GM12875 (cell line): ENCODE measurements around the gene SLC16A5.

Source experiments
- H3K4me3 ChIP-seq: one replicate; pipeline ENCODE4 v1.5.1; 2011; ENCODE audit warnings: low read depth, low read length, control low read depth
- TF ChIP-seq, protein P1 (sequence below): IDR thresholded peaks from 2 replicates; pipeline ENCODE4 v1.5.1; 2011; ENCODE audit warnings: low read depth, mild to moderate bottlenecking, control low read depth, inconsistent platforms, low read length, moderate library complexity, borderline replicate concordance; ENCODE audit not compliant: insufficient read depth

The SLC16A5 gene

GRCh38 chr17:75060434-75061054 is 27.2 kb upstream of the SLC16A5 start:
- H3K4me3 ChIP-seq: no peak overlapping the region
- TF ChIP-seq, protein P1, sequence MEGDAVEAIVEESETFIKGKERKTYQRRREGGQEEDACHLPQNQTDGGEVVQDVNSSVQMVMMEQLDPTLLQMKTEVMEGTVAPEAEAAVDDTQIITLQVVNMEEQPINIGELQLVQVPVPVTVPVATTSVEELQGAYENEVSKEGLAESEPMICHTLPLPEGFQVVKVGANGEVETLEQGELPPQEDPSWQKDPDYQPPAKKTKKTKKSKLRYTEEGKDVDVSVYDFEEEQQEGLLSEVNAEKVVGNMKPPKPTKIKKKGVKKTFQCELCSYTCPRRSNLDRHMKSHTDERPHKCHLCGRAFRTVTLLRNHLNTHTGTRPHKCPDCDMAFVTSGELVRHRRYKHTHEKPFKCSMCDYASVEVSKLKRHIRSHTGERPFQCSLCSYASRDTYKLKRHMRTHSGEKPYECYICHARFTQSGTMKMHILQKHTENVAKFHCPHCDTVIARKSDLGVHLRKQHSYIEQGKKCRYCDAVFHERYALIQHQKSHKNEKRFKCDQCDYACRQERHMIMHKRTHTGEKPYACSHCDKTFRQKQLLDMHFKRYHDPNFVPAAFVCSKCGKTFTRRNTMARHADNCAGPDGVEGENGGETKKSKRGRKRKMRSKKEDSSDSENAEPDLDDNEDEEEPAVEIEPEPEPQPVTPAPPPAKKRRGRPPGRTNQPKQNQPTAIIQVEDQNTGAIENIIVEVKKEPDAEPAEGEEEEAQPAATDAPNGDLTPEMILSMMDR: no peak

DNA sequence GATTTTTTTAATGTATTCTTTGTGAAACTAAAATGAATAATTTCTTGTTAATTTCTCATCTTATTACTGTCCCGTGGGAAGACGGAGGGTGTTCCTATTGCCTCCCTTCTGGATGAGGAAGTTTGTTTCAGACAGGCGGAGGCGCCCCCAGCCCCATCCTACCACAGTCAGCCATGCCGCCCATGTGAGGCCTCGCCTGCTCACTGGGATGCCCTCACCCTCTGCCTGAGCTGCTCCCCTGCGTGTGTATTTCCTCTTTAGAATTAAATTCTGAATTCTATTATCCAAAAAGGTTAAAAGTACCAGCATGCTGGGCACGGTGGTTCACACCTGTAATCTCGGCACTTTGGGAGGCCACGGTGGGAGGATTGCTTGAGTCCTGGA is 26.7 kb upstream of the SLC16A5 start:
- TF ChIP-seq, protein P1: no peak

GRCh38 chr17:75061618-75062017 is 26.1 kb upstream of the SLC16A5 start:
- no peak overlapping the region for H3K4me3 ChIP-seq
- TF ChIP-seq, protein P1: no peak

More for the DNA sequence above, 26.7 kb upstream of the SLC16A5 start:
- no peak overlapping the region for H3K4me3 ChIP-seq

GRCh38 chr17:75063201-75063600 is 24.6 kb upstream of the SLC16A5 start:
- TF ChIP-seq, protein P1: no peak
- H3K4me3 ChIP-seq: no peak overlapping the region

- H3K4me3 ChIP-seq: no peak overlapping the region
- TF ChIP-seq, protein P1: 0 out of 2 replicates have a peak, but pooled peaks have one; percentile 17
These were observed 24.1 kb upstream of the SLC16A5 start for GRCh38 chr17:75063626-75064025.

DNA sequence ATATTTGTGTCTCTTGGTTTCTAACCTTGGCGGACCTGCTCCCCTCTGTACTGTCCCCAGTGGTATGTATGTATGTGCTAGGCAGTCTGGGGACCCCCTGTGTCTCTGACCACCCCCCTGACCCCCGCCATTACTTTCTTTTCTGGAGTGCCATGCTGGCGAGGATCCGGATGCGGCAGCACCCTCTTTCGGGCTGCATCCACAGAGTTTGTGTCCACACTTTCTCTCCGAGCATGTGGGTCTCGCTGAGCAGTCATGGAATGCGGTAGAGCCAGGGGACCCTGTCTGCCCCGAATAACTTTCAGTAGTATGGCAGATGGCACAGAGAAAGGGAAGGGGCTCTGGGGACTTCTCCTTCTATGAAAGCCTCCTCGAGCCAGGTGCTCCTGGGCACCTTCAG is 23.7 kb upstream of the SLC16A5 start:
- H3K4me3 ChIP-seq: no peak overlapping the region
- TF ChIP-seq, protein P1: no peak

GRCh38 chr17:75064460-75064859 is 23.3 kb upstream of the SLC16A5 start:
- H3K4me3 ChIP-seq: no peak overlapping the region
- TF ChIP-seq, protein P1: no peak
